Liver (tissue), 9 donors: Measurements from ENCODE around the gene MAN2A1. TPM values are rescaled to one million over a fixed set of nuclear protein-coding genes. Genes with fewer than 3 reads are reported as not detected.

Experiments used
- DNase-seq: peaks from one replicate; pipeline ENCODE4 v3.0.0-alpha.2; 2017; ENCODE audit warnings: low spot score
- H3K27ac ChIP-seq, 2 donors: one replicate each; pipeline ENCODE4 v1.7.0; 2013; ENCODE audit warnings: inconsistent platforms in 2 of 2, low read length in 2 of 2, control low read depth in 1 of 2, low read depth in 1 of 2, mild to moderate bottlenecking in 1 of 2
- H3K27me3 ChIP-seq, 4 donors: one replicate each; pipeline versions ENCODE4 v1.6.1 to v1.7.0; 2013; ENCODE audit warnings: low read length in 3 of 4, inconsistent platforms in 1 of 4, mild to moderate bottlenecking in 1 of 4, moderate library complexity in 1 of 4; ENCODE audit not compliant: control insufficient read depth in 4 of 4, insufficient read depth in 4 of 4
- H3K36me3 ChIP-seq, 4 donors: one replicate each; pipeline versions ENCODE4 v1.6.1 to v1.7.0; 2013; ENCODE audit warnings: low read length in 3 of 4, mild to moderate bottlenecking in 3 of 4, low read depth in 1 of 4, moderate library complexity in 1 of 4; ENCODE audit not compliant: control insufficient read depth in 4 of 4, insufficient read depth in 3 of 4
- H3K4me1 ChIP-seq, 4 donors: one replicate each; pipeline versions ENCODE4 v1.6.1 to v1.7.0; 2013; ENCODE audit warnings: low read length in 3 of 4, mild to moderate bottlenecking in 3 of 4, moderate library complexity in 1 of 4; ENCODE audit not compliant: control insufficient read depth in 4 of 4, insufficient read depth in 4 of 4
- H3K4me3 ChIP-seq, 3 donors: one replicate each; pipeline versions ENCODE4 v1.6.1 to v1.7.0; 2013; ENCODE audit warnings: low read length in 3 of 3, control low read depth in 1 of 3, low read depth in 1 of 3, mild to moderate bottlenecking in 1 of 3
- H3K9ac ChIP-seq, 2 donors: one replicate each; pipeline ENCODE4 v1.7.0; 2013; ENCODE audit warnings: low read length in 2 of 2, mild to moderate bottlenecking in 2 of 2, moderate library complexity in 2 of 2, control low read depth in 1 of 2, low read depth in 1 of 2
- H3K9me3 ChIP-seq, 4 donors: one replicate each; pipeline versions ENCODE4 v1.6.1 to v1.7.0; 2013; ENCODE audit warnings: low read length in 3 of 4; ENCODE audit not compliant: control insufficient read depth in 4 of 4
- ATF3 ChIP-seq: IDR thresholded peaks from 2 replicates; pipeline ENCODE4 v1.6.1; 2016; ENCODE audit warnings: antibody characterized with exemption
- CTCF ChIP-seq: fragments of 150-350 bp; IDR thresholded peaks from 2 replicates; pipeline ENCODE4 v1.5.1; 2017; ENCODE audit warnings: improper control_type of control experiment, low read depth, low read length; ENCODE audit not compliant: missing input control
- EGR1 ChIP-seq, 2 donors: IDR thresholded peaks; 2 replicates each; pipeline ENCODE4 v1.6.1; 2016 to 2018; ENCODE audit warnings: antibody characterized with exemption in 2 of 2, low read depth in 2 of 2
- FOXA1 ChIP-seq: IDR thresholded peaks from 2 replicates; pipeline ENCODE4 v1.6.1; 2016; ENCODE audit warnings: antibody characterized with exemption
- FOXA2 ChIP-seq: IDR thresholded peaks from 2 replicates; pipeline ENCODE4 v1.6.1; 2016; ENCODE audit warnings: antibody characterized with exemption
- GABPA ChIP-seq, 2 donors: IDR thresholded peaks in 1 of 2; conservative IDR thresholded peaks in 1 of 2; 2 replicates each; pipeline ENCODE4 v1.6.1; 2016; ENCODE audit warnings: antibody characterized with exemption in 2 of 2, mild to moderate bottlenecking in 1 of 2, moderate library complexity in 1 of 2
- HNF4A ChIP-seq, 2 donors: conservative IDR thresholded peaks; 2 replicates each; pipeline ENCODE4 v1.6.1; 2016; ENCODE audit warnings: antibody characterized with exemption in 2 of 2, mild to moderate bottlenecking in 2 of 2
- HNF4G ChIP-seq: IDR thresholded peaks from 2 replicates; pipeline ENCODE4 v1.6.1; 2016; ENCODE audit warnings: antibody characterized with exemption
- JUND ChIP-seq, 2 donors: IDR thresholded peaks; 2 replicates each; pipeline ENCODE4 v1.6.1; 2016; ENCODE audit warnings: antibody characterized with exemption in 2 of 2
- MAX ChIP-seq: IDR thresholded peaks from 2 replicates; pipeline ENCODE4 v1.6.1; 2016; ENCODE audit warnings: antibody characterized with exemption
- NR2F2 ChIP-seq: IDR thresholded peaks from 2 replicates; pipeline ENCODE4 v1.6.1; 2016; ENCODE audit warnings: antibody characterized with exemption
- RAD21 ChIP-seq, 2 donors: IDR thresholded peaks; 2 replicates each; pipeline ENCODE4 v1.6.1; 2016; ENCODE audit warnings: antibody characterized with exemption in 2 of 2, mild to moderate bottlenecking in 2 of 2
- REST ChIP-seq: IDR thresholded peaks from 2 replicates; pipeline ENCODE4 v1.6.1; 2016; ENCODE audit warnings: antibody characterized with exemption, mild to moderate bottlenecking
- RXRA ChIP-seq, 2 donors: IDR thresholded peaks; 2 replicates each; pipeline ENCODE4 v1.6.1; 2017 to 2018; ENCODE audit warnings: antibody characterized with exemption in 2 of 2, mild to moderate bottlenecking in 1 of 2
- SP1 ChIP-seq: IDR thresholded peaks from 2 replicates; pipeline ENCODE4 v1.6.1; 2018; ENCODE audit warnings: antibody characterized with exemption, mild to moderate bottlenecking
- TAF1 ChIP-seq: conservative IDR thresholded peaks from 2 replicates; pipeline ENCODE4 v1.6.1; 2016; ENCODE audit warnings: antibody characterized with exemption, mild to moderate bottlenecking
- YY1 ChIP-seq: IDR thresholded peaks from 2 replicates; pipeline ENCODE4 v1.6.1; 2016; ENCODE audit warnings: antibody characterized with exemption, mild to moderate bottlenecking
- ZBTB33 ChIP-seq: IDR thresholded peaks from 2 replicates; pipeline ENCODE4 v1.6.1; 2016; ENCODE audit warnings: antibody characterized with exemption
- WGBS: extraction: QIAGEN DNeasy Blood & Tissue Kit; methylation state at CpG from one replicate; pipeline ENCODE4 v1.1.7; 2013; 5-methylcytosine and 5-hydroxymethylcytosine counted together
- polyA plus RNA-seq, 2 donors: library from polyadenylated mRNA; stranded (reverse) in 1 of 2; unstranded in 1 of 2; fragments of 200-250 nt in 1 of 2; fragments of >200 nt in 1 of 2; fragmentation: Nextera tagmentation in 1 of 2; extraction: Ambion mirVana in 1 of 2; gene quantifications; one replicate each; pipeline versions ENCODE4 v1.2.1 to v1.2.3, GENCODE V29; 2013 to 2015
- total RNA-seq, 2 donors: library from RNA; depleted of rRNA; stranded (reverse); fragments of >200 nt; gene quantifications; one replicate each; pipeline ENCODE4 v1.2.3, GENCODE V29; 2014
- donor health status: healthy.
- donor health status: healthy.
- donor health status: healthy.
- donor health status: healthy.
- donor health status: healthy.

MAN2A1 gene
- total and polyA plus RNA-seq, 4 donors, result 21.4 to 82.8 (median 47.3) TPM

- TF ChIP-seq CTCF, result peak; percentile 64
- TF ChIP-seq MAX, result peak; percentile 61
- no peak for TF ChIP-seq GABPA (IDR thresholded peaks at IDR 0.05 in 1 of 2, conservative IDR thresholded peaks at IDR 0.05 in 1 of 2)
- TF ChIP-seq HNF4A (conservative IDR thresholded peaks at IDR 0.05), result peak in 1 of 2 donors; percentile 39
- no peak for TF ChIP-seq NR2F2
- no peak for TF ChIP-seq SP1
- no peak for TF ChIP-seq FOXA1
- TF ChIP-seq REST, result no peak
- TF ChIP-seq YY1, result no peak
- TF ChIP-seq JUND (IDR thresholded peaks at IDR 0.05), result no peak
- peak in 1 of 2 donors; percentile 66 for TF ChIP-seq RXRA (IDR thresholded peaks at IDR 0.05)
- no peak for TF ChIP-seq TAF1
- no peak for TF ChIP-seq ATF3
- TF ChIP-seq EGR1 (IDR thresholded peaks at IDR 0.05; ENCODE audit: low read depth in 2 of 2), result peak in 1 of 2 donors; percentile 28
- no peak for TF ChIP-seq HNF4G
- TF ChIP-seq RAD21 (IDR thresholded peaks at IDR 0.05), result peak; percentile 81 to 88
- TF ChIP-seq ZBTB33, result no peak
- TF ChIP-seq FOXA2, result no peak
- Histone ChIP-seq H3K27ac (peak overlapping the region; percentile 98 to 99), H3K4me3 (peak overlapping the region; percentile 58 to 92 (median 79)), H3K27me3 (no peaks in the 10 kb centered on the region), H3K9me3 (peaks cover 0 to 6% (median under 1%) of the 10 kb centered on the region in 4 donors), H3K4me1 (peaks cover 2 to 31% (median 15%) of the 10 kb centered on the region in 4 donors), H3K9ac (peak overlapping the region in 1 of 2 donors; percentile 7), H3K36me3 (no peaks in the 10 kb centered on the region)
- no peak for DNase-seq
- WGBS, result 9% methylated on average over 6 of the region's 6 CpGs
Measured at GRCh38 chr5:109688630-109688969, 1.1 kb upstream of the MAN2A1 start.
